ENCODE results near the gene DHODH.
"Not testable (repeated sequence)": the region's sequence is repeated elsewhere in the genome, so short reads cannot be mapped to it uniquely, and the experiment has no call there.

DNA sequence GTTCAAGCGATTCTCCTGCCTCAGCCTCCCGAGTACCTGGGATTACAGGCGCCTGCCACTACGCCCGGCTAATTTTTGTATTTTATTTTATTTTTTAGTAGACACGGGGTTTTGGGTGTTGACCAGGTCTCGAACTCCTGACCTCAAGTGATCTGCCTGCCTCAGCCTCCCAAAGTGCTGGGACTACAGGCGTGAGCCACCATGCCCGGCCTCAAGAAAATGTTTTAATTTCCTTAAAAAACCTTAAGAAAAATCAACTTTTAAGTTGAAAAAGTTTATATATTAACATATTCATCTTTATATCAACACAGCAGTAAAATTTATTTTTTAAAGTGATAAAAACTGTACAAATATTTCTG is 500 bp upstream of the DHODH start:
- TF ChIP-seq EZH2 (IDR thresholded peaks at IDR 0.05; ENCODE audit: low read depth, unreplicated experiment); REST (IDR thresholded peaks at IDR 0.05; ENCODE audit: unreplicated experiment); NANOG (IDR thresholded peaks at IDR 0.05; ENCODE audit: borderline replicate concordance); POLR2AphosphoS5 (IDR thresholded peaks at IDR 0.05; ENCODE audit: low read depth); EZH2phosphoT487 (IDR thresholded peaks at IDR 0.05; ENCODE audit: unreplicated experiment); ZNF331 (CRISPR knock-in tag; IDR thresholded peaks at IDR 0.05; ENCODE audit: low read depth); JUNB (IDR thresholded peaks at IDR 0.05; ENCODE audit: unreplicated experiment); STAT1 (IDR thresholded peaks at IDR 0.05; ENCODE audit: unreplicated experiment); ETS1 (IDR thresholded peaks at IDR 0.05); CREB1 (CRISPR knock-in tag; IDR thresholded peaks at IDR 0.05; ENCODE audit: low read depth): not testable (repeated sequence)
- TF ChIP-seq, protein P1, sequence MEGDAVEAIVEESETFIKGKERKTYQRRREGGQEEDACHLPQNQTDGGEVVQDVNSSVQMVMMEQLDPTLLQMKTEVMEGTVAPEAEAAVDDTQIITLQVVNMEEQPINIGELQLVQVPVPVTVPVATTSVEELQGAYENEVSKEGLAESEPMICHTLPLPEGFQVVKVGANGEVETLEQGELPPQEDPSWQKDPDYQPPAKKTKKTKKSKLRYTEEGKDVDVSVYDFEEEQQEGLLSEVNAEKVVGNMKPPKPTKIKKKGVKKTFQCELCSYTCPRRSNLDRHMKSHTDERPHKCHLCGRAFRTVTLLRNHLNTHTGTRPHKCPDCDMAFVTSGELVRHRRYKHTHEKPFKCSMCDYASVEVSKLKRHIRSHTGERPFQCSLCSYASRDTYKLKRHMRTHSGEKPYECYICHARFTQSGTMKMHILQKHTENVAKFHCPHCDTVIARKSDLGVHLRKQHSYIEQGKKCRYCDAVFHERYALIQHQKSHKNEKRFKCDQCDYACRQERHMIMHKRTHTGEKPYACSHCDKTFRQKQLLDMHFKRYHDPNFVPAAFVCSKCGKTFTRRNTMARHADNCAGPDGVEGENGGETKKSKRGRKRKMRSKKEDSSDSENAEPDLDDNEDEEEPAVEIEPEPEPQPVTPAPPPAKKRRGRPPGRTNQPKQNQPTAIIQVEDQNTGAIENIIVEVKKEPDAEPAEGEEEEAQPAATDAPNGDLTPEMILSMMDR (conservative IDR thresholded peaks at IDR 0.05; ENCODE audit: low read depth in 2 of 2), result not testable (repeated sequence)
